GM19239 (cell line): ENCODE results near the gene DCAF5.

Source experiments
- DNase-seq: peaks from one replicate; pipeline ENCODE4 v3.0.0; 2011; ENCODE audit warnings: low spot score; ENCODE audit not compliant: insufficient read length
- FAIRE-seq: peaks from 2 replicates; lab custom pipeline; 2011; peaks lifted over from hg19 to GRCh38; lab: Jason Lieb, UNC

The DCAF5 gene

DNA sequence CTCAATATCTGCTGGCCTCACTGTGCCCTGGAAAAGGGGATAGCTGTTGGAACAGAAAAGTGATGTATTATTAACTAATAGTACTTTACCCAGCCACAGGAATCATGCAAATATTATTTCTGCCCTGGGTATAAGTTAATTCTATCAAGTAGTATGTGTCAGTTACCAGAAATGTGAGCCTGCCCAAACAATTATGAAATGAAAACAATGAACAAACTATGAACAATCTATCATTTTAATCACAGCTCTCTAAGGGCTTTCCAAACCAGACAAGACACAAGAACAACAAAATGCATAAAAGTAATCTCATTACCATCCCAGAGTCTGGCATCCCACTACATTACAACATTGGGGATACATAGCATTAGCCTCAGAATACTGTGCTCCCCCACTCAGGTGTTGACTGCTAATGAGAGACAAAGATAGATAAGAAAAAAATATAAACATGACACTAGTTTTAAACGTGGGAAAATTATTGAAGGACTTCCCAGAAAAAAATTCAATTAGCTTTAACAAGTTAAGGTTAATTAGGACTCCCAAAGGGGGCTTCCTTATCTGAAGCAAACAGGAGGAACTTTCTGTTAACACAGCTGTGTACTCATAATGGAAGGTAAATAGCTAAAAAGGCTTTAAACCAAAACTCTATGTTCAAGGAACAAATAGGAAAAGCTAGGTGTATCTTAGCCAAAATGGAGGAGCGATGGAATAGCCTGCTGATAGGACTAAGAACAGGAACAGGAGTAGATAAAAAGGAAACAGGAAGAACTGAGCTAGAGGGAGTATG lies 3.3 kb downstream of the DCAF5 start:
- FAIRE-seq, result peak; percentile 11
- DNase-seq, result no peak

DNA sequence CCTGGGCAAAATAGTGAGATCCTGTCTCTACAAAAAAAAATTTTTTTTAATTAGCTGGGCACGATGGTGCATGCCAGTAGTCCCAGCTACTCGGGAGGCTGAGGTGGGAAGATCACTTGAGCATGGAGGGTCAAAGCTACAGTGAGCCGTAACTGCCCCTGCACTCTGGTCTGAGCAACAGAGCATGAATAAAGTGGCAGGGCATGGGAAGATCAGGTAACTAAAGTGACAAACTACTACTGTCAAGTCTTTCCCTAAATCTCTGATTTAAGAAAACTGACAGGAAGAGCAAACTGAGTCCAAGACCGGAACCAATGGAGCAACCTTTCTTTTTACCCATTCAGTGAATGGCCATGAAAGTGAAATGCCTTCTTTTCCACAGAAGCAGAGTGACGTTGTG lies 10.8 kb downstream of the DCAF5 start:
- FAIRE-seq, result no peak
- DNase-seq, result no peak

GRCh38 chr14:69141550-69141949 lies 11.4 kb downstream of the DCAF5 start:
- DNase-seq (no peak), FAIRE-seq (no peak)

GRCh38 chr14:69139743-69140142 lies 13.2 kb downstream of the DCAF5 start:
- DNase-seq (no peak), FAIRE-seq (no peak)

GRCh38 chr14:69137843-69138535 lies 14.9 kb downstream of the DCAF5 start:
- FAIRE-seq, result peak; percentile 4
- DNase-seq, result no peak

DNA sequence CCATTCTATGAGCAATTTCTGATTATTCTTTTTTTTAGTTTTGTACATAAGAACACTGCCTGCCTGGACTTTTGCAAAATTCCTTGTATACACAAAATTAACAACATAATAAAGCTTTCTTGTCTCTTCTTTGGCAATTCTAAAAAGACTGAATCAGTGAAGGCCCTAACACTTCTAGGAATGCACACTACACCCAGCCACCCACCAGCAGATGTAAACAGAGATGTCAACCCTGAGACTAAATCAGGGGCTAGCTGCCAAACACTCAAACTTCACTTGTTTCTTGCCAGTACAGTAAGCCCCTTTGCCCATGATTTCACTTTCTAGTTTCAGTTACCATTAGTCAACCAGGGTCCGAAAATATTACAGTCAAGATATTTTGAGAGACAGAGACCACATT lies 15.5 kb downstream of the DCAF5 start:
- peak; percentile 23 for FAIRE-seq

DNA sequence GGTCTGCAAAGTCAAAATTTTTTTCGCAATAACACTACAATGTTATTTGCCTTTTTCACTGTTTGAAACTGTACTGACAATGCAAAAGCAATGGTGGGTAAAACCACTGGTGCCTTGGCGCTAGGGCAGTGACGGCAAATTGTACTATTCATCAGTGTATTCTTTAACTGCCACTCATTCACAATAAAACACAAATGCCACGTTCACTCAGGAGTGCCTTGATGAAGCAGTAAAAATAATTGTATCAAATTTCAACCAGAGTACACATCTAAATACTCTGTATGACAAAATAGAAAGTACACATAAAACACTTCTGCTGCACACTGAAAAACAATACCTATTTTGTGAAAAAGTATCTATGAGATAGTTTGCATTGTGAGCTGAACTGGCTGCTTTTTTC lies 17.8 kb downstream of the DCAF5 start:
- FAIRE-seq, result no peak
- no peak for DNase-seq

More for the DNA sequence above, 15.5 kb downstream of the DCAF5 start:
- no peak for DNase-seq

DNA sequence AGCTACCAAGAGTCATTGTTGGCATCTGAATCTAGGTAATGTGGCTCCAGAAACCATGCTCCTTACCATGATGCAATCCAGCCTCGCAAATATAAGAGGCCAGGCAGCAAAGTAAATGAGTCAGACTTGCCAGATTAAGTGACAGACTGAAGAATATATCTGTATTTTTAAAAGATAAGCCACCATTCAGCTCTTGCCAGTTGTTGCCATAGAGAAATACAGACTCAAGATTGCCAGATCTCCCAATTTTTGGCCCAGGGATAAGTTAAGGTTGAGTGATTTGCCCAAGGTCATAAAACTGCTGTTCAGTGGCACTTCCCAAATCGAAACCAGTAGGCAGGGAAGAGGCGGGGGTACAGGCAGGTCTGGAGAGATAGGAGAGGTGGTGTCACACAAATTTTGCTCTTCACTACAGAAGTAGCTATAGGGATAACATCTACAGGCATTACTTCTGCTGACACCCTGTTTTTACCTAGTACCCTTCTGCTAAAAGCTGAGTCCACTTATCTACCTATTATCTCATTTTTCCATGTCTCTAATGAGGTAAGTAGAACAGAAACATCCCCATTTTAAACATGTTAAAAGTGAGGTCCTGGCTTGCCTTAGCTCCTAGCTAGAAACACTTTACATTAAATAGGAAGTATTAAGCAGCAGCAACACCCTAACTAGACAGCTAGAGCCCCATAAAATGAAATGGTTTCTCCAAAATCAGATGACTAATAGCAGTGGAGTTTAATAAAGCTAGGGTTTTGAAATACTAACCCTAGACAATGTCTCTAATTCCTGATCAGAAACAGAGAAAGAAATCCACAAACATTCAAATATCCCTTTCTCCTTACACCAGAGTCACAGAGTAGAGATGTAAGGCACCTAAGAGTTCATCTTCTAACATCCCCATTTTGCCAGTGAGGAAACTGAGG lies 19.5 kb downstream of the DCAF5 start:
- FAIRE-seq, result no peak

GRCh38 chr14:69132513-69133181 lies 20.3 kb downstream of the DCAF5 start:
- no peak for FAIRE-seq
- DNase-seq, result no peak

More for the DNA sequence above, 19.5 kb downstream of the DCAF5 start:
- DNase-seq, result no peak

GRCh38 chr14:69131176-69131575 lies 21.7 kb downstream of the DCAF5 start:
- DNase-seq, result no peak
- no peak for FAIRE-seq

DNA sequence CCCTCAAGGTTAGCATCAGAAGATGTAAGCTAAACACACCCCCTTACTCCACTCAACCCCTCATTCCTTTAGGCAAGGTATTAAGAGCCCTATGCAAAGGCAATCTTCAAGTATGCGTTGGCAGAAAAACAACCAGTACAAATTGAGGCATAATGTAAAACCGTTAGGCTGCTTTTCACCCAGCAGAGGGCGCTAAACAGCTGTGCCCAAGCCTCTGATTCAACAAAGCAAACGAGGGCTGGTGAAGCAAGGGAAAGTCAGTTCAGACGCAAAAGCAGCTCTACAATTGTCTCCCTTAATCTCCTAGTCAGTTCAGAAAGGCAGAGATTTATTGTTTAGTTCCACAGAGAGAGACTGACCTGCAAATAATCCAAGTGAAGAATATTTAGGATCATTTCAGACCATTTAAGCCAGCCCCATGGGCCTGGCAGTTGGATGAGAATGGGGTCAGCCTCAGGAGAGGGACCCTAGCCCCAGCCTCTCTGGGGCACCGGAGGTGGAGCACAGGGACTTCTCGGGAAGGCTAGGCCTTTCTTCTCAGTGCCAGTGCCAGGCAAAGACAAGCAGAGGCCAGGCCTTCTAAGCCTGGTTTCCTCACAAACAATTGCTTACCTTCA lies 23.5 kb downstream of the DCAF5 start:
- DNase-seq (peak; percentile 42), FAIRE-seq (peak; percentile 90)

- DNase-seq (no peak), FAIRE-seq (no peak)
These were observed 34.6 kb downstream of the DCAF5 start for GRCh38 chr14:69118305-69118704.

DNA sequence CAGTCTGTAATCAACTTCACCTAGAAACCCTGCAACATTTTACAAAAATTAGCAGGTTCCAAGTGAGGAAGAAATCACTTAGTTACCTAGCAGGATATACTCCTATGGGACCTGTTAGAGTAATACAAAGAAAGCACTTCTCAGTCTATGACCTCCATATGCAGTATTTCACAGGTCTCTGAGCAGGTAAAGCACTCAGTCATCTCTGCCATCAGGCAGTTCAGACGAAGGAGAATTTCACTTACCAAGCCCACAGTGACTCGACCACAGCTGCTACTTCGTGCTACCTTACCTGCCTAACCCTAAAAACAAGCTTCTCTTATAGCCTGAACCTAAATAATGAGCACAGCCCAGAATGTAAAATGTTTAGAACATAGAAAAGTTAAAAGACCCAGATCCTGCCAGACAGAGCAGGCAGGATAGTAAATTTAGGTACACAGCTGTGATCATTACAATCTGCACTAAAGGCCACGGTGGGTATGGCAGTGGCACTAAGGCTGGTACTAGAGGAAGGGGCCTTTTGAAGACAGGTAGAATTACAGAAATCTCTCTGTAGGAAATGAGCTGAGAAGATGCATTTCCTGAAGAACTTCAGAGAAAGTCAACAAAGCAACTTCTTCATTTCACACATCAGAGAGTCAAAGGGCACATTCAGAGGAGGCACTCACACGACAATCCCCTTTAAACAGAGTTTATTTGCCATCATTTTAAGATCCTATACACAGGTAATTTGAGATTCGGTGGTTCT lies 35.7 kb downstream of the DCAF5 start:
- no peak for DNase-seq
- FAIRE-seq, result peak; percentile 44

DNA sequence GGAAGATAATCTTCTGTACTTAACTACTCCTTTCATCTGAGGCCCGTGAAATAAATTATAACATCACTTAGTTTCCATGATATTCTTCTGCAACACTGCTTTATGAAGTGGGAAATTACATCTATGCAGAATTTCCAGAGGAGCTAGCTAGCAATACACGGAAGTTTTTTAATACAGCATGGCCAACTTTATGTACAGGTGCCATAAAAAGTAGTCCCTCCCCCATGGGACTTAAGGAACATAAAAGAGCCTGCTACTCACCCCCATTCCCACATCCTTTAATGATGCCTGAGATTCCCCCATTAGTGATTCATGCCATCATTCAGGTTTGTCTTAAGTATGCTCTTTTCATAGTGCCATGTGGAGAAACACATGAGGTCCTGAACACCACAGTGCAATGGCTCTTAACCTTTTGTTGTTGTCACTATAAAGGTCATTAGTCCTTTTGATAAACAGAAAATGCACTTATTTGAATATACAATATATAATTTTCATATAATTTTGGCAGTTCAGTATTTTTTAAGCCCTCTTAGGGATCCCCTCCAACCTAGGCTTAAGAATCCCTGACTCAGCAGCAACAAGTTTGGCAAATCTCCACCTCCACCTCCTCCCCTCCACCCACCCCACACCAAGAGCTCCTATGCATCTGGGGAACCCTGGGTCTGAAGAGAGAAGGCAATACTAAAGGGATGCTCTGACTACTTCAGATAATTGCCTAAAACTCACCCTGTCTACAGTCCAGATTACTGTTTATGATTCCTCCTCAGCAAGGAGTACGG lies 37.3 kb downstream of the DCAF5 start:
- FAIRE-seq, result no peak
- DNase-seq, result no peak

GRCh38 chr14:69114763-69115162 lies 38.2 kb downstream of the DCAF5 start:
- DNase-seq (no peak), FAIRE-seq (no peak)

- FAIRE-seq, result no peak
- no peak for DNase-seq
These were observed 44.6 kb downstream of the DCAF5 start for GRCh38 chr14:69108358-69108757.

DNA sequence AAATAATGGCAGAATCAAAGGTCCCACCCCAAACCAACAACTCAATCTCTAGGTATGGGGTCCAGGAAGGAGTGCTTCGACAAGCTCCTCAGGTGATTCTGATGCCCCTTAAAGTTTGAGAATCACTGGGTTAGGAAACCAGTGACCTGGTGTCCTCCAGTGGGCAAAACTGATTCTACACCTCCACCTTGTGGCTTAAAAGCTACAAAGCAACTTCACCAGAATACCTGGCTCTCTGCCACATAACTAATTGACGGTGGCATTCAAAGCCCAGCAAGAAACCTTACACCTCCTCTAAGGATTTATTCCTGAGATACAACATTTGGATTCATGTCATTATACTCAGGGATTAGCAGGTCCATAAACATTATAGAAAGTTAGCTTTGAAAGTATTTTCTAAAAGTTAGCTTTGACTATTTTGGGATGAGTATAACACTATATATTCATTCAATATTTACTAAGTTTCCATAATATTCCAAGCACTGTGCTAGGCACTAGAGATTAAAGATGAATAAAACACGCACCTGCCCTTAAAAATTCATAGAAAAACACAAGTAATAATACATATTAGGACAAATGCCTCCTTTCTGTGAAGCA lies 45.4 kb downstream of the DCAF5 start:
- DNase-seq (peak; percentile 27), FAIRE-seq (peak; percentile 91)

GRCh38 chr14:69106451-69106850 lies 46.5 kb downstream of the DCAF5 start:
- DNase-seq (no peak), FAIRE-seq (no peak)
